MM.1S (cell line): ENCODE results near the gene DNAH10.

Experiments used
- DNase-seq: peaks from one replicate; pipeline ENCODE4 v3.0.0-alpha.2; 2015
- H2AFZ ChIP-seq: fragments of 300-600 bp; sonication (generic); 2 replicates; pipeline ENCODE4 v1.6.0; 2016; ENCODE audit warnings: antibody characterized with exemption, low read length
- H3F3A ChIP-seq: fragments of 300-600 bp; sonication (generic); 2 replicates; pipeline ENCODE4 v1.6.1; 2016; ENCODE audit warnings: mild to moderate bottlenecking, antibody characterized with exemption, low read length, moderate library complexity, mixed read lengths; ENCODE audit not compliant: insufficient read depth
- H3K27ac ChIP-seq: fragments of 300-600 bp; sonication (generic); 2 replicates; pipeline ENCODE4 v1.5.1; 2016; ENCODE audit warnings: mild to moderate bottlenecking, low read length
- H3K27me3 ChIP-seq: fragments of 300-600 bp; sonication (generic); replicated peaks from 2 replicates; pipeline ENCODE4 v1.6.0; 2016; ENCODE audit warnings: low read length; ENCODE audit not compliant: insufficient read depth
- H3K36me3 ChIP-seq: fragments of 300-600 bp; sonication (generic); replicated peaks from 2 replicates; pipeline ENCODE4 v1.6.1; 2016; ENCODE audit warnings: mild to moderate bottlenecking, low read length, mixed read lengths; ENCODE audit not compliant: insufficient read depth
- H3K4me1 ChIP-seq: fragments of 300-600 bp; sonication (generic); 2 replicates; pipeline ENCODE4 v1.6.1; 2016; ENCODE audit warnings: low read length, mixed read lengths
- H3K4me2 ChIP-seq: fragments of 300-600 bp; sonication (generic); 2 replicates; pipeline ENCODE4 v1.6.0; 2016; ENCODE audit warnings: low read depth, low read length
- H3K4me3 ChIP-seq: fragments of 300-600 bp; sonication (generic); 2 replicates; pipeline ENCODE4 v1.5.1; 2016; ENCODE audit warnings: low read length, mixed read lengths
- H3K79me2 ChIP-seq: fragments of 300-600 bp; sonication (generic); 2 replicates; pipeline ENCODE4 v1.6.1; 2016; ENCODE audit warnings: mixed run types, low read length, mixed read lengths
- H3K9ac ChIP-seq: fragments of 300-600 bp; sonication (generic); 2 replicates; pipeline ENCODE4 v1.6.1; 2016; ENCODE audit warnings: low read length, mixed read lengths
- H3K9me2 ChIP-seq: fragments of 300-600 bp; sonication (generic); replicated peaks from 2 replicates; pipeline ENCODE4 v1.6.1; 2016; ENCODE audit warnings: mild to moderate bottlenecking, low read length, mixed read lengths; ENCODE audit not compliant: insufficient read depth
- H3K9me3 ChIP-seq: fragments of 300-600 bp; sonication (generic); replicated peaks from 2 replicates; pipeline ENCODE4 v1.6.1; 2016; ENCODE audit warnings: mild to moderate bottlenecking, low read length, mixed read lengths; ENCODE audit not compliant: insufficient read depth
- H4K20me1 ChIP-seq: fragments of 300-600 bp; sonication (generic); 2 replicates; pipeline ENCODE4 v1.6.1; 2016; ENCODE audit warnings: mild to moderate bottlenecking, low read length, moderate library complexity, mixed read lengths; ENCODE audit not compliant: insufficient read depth
- CTCF ChIP-seq: fragments of 300-600 bp; sonication (generic); IDR thresholded peaks from 2 replicates; pipeline ENCODE4 v1.5.1; 2016; ENCODE audit warnings: antibody characterized with exemption, low read length, mixed read lengths
- EZH2 ChIP-seq: fragments of 300-600 bp; sonication (generic); optimal IDR thresholded peaks from 2 replicates; pipeline ENCODE3; 2017; ENCODE audit warnings: low read depth, mild to moderate bottlenecking, antibody characterized with exemption, low read length, mixed read lengths
- EZH2phosphoT487 ChIP-seq: fragments of 300-600 bp; sonication (generic); IDR thresholded peaks from 2 replicates; pipeline ENCODE4 v1.6.1; 2018; ENCODE audit warnings: antibody characterized with exemption, low read length

The DNAH10 gene

GRCh38 chr12:123816896-123817537 is 54.9 kb downstream of the DNAH10 start:
- Histone ChIP-seq H3K4me3 (no peak overlapping the region), H3K36me3 (no peaks in the 10 kb centered on the region), H3K27ac (no peak overlapping the region), H3K9ac (no peak overlapping the region), H3K4me2 (no peak overlapping the region), H3K79me2 (no peaks in the 10 kb centered on the region), H3K27me3 (no peaks in the 10 kb centered on the region), H3F3A (no peaks in the 10 kb centered on the region), H2AFZ (no peak overlapping the region), H3K9me3 (no peaks in the 10 kb centered on the region), H3K4me1 (no peaks in the 10 kb centered on the region), H3K9me2 (no peaks in the 10 kb centered on the region), H4K20me1 (no peaks in the 10 kb centered on the region)
- DNase-seq = no peak
- TF ChIP-seq EZH2 (no peak), CTCF (no peak), EZH2phosphoT487 (no peak)

GRCh38 chr12:123822804-123823203 is 60.7 kb downstream of the DNAH10 start:
- no peaks in the 10 kb centered on the region for H3K36me3 ChIP-seq
- no peaks in the 10 kb centered on the region for H3K27me3 ChIP-seq
- TF ChIP-seq EZH2phosphoT487 (no peak), EZH2 (no peak), CTCF (no peak)
- no peaks in the 10 kb centered on the region for H3K4me1 ChIP-seq
- no peak for DNase-seq
- no peak overlapping the region for H3K4me3 ChIP-seq
- no peaks in the 10 kb centered on the region for H3K79me2 ChIP-seq
- no peaks in the 10 kb centered on the region for H3K9me3 ChIP-seq
- H3K9ac ChIP-seq = no peak overlapping the region
- H3F3A ChIP-seq = no peaks in the 10 kb centered on the region
- H3K27ac ChIP-seq = no peak overlapping the region
- H4K20me1 ChIP-seq = no peaks in the 10 kb centered on the region
- no peak overlapping the region for H3K4me2 ChIP-seq
- no peak overlapping the region for H2AFZ ChIP-seq
- H3K9me2 ChIP-seq = no peaks in the 10 kb centered on the region

GRCh38 chr12:123828120-123828519 is 66.0 kb downstream of the DNAH10 start:
- Histone ChIP-seq H3K9ac (no peak overlapping the region), H3K9me3 (no peaks in the 10 kb centered on the region), H4K20me1 (no peaks in the 10 kb centered on the region), H3K27ac (no peak overlapping the region), H3K36me3 (no peaks in the 10 kb centered on the region), H3K4me3 (no peak overlapping the region), H3K4me2 (no peak overlapping the region), H2AFZ (no peak overlapping the region), H3K79me2 (no peaks in the 10 kb centered on the region), H3F3A (no peaks in the 10 kb centered on the region), H3K9me2 (no peaks in the 10 kb centered on the region), H3K4me1 (no peaks in the 10 kb centered on the region), H3K27me3 (no peaks in the 10 kb centered on the region)
- TF ChIP-seq EZH2 (no peak), EZH2phosphoT487 (no peak), CTCF (no peak)
- DNase-seq = no peak
